ENCODE results near the gene TNP2.
A peak's percentile ranks its signal among the peaks of the same experiment; 100 is the strongest.
"Not testable (repeated sequence)": the region's sequence is repeated elsewhere in the genome, so short reads cannot be mapped to it uniquely, and the experiment has no call there.

The TNP2 gene

GRCh38 chr16:11300560-11300892 is 31.4 kb upstream of the TNP2 start:
- no peak for DNase-seq (ENCODE audit: low read depth in 2 of 2)

DNA sequence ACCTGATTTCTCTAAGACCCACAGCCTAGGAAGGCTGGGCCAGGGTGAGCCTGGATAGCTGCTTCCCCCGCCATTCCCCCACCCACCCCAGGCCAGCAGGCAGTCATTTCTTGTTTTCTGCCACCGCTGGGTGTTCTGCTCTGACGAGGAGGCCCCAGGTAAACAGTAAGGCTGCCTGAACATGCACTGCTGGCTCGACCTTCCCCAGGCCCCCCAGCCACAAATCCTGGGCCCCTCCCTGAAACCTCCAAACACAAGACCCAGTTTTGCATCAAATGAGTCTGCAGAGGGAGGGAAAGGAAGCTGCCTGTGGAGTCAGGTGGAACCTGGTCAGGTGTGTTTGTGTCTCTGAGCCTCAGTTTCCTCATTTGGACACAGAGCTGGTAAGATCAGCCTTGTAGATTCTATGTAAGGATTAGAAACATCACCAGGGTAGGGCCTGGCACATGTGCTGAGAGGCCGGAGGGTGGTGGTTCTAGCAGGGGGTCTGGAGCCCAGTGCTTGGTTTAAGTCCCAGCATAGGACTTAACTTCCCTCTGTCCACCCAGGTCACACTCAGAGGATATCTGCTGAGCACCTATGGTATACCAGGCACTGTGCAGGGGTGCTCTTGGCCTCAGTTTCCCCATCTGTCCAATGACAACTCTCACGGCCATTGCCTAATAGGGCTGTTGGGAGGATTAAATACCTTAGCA is 30.9 kb upstream of the TNP2 start:
- DNase-seq (ENCODE audit: low read depth in 2 of 2), result no peak

- DNase-seq (ENCODE audit: low read depth in 2 of 2), result not testable (repeated sequence)
Observed at GRCh38 chr16:11298950-11299547, 29.9 kb upstream of the TNP2 start.

DNA sequence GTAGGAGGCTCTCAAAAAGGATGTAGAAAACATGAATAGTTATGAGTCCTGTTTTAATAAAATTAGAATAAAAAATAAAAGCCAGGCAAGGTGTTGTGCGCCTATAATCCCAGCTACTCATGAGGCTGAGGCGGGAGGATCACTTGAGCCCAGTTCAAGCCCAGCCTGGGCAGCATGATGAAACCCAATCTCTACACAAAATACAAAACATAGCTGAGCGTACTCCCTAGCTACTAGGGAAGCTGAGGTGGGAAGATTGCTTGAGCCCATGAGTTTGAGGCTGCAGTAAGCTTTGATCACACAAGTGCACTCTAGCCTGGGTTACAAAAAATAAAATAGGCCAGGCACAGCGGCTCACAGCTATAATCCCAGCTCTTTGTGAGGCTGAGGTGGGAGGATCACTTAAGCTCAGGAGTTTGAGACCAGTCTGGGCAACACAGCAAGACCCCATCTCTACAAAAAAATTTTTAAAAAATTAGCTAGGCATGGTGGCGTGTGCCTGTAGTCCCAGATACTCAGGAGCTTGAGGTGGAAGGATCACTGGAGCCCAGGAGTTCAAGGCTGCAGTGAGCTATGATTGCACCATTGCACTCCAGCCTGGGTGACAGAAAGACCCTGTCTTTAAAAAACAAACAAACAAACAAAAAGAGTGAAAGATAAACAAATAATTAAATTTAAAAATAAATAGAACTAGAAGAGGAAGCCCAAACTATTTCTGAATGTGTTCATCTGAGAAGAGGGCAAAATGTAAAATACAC is 29.2 kb upstream of the TNP2 start:
- no peak for DNase-seq (ENCODE audit: low read depth in 2 of 2)

- DNase-seq (ENCODE audit: low read depth in 2 of 2), result peak; percentile 32 to 47
Observed at GRCh38 chr16:11297492-11298142, 28.5 kb upstream of the TNP2 start.

DNA sequence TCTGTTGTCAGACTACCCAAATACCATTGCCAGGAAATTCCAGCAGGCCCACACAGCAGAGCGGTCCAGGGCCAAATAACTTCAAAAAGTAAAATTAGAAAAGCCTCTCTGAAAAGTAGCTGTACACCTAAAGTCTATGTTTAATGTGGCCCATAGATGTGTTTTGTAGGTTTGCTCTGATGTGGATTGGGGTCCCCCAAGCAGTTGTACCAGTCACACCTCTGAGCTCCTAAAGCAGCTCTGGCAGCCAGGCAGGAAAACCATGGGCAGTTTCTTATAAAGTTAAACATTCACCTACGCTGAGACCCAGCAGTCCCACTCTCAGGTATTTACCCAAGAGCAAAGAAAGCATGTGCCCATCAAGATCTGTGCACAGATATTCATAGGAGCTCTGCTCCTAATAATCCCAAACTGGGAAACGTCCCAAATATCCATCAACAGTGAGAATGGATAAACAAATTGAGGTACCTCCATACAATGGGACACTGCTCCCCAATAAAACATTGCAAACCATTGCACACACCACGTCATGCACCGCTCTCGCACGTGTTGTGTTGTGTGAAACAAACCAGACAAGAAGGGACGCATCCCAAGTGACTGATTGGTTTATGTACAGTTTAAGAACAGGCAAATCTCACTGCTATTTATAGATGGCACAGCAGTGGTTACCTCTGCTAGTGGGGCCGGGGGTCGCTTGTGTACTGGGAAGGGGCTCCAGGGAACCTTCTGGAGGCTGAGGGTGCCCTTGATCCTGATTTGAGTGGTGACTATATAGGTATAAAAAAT is 27.8 kb upstream of the TNP2 start:
- DNase-seq (ENCODE audit: low read depth in 2 of 2), result no peak

DNA sequence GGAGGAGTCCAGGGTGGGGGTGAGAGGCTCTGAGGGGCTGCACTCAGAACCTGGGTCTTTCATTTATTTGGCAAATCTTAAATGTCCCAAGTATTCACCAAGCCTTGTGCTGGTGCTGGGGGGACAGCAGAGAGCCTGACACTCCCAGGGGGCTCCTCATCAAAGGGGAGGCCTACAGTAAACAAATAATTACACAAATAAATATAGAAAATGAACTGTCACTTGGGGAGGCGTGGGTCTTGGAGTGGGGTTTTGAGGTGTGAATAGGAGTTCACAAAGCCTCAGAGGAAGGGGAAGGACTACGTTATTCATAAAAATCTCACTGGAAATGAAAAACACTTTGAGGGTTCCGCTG is 27.2 kb upstream of the TNP2 start:
- DNase-seq (ENCODE audit: low read depth in 2 of 2), result no peak

DNA sequence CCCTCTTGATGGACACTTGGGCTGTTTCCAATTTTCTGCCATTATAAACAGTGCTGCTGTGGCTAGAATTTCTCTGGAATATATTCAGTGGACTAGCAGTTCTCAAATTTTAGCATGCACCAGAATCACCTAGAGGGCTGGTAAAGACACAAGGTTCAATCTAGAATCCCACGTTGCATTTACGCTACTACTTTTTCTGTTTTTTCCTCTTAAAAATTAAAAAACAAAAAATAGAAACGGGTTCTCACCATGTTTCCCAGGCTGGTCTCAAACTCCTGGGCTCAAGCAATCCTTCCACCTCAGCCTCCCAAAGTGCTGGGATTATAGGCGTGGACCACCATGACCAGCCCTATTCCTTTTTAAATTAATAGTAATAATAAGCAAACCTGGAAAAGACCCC is 26.5 kb upstream of the TNP2 start:
- no peak for DNase-seq (ENCODE audit: low read depth in 2 of 2)

GRCh38 chr16:11292076-11292748 is 23.1 kb upstream of the TNP2 start:
- DNase-seq (ENCODE audit: low read depth in 2 of 2), result no peak

DNA sequence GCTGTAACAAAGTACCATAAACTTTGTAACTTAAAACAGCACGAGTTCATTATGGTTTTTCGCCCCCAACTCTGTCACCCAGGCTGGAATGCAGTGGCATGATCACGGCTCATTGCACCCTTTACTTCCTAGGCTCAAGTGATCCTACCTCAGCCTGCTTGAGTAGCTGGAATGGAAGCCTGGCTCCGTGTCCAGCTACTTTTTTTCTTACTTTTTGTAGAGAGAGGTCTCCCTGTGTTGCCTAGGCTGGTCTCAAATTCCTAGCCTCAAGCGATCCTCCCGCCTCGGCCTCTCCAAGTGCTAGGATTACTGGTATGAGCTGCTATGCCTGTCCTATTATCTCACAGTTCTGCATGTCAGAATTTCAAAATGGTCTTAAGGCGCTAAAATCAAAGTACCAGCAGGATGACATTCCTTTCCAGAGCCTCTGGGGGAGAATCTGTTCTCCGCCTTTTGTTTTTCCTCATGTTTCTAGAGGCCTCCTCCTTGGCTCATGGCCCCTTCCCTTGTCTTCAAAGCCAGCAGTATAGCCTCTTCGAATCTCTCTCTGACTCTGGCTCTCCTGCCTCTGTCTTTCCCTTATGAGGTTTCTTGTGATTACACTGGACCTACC is 22.1 kb upstream of the TNP2 start:
- no peak for DNase-seq (ENCODE audit: low read depth in 2 of 2)

- DNase-seq (ENCODE audit: low read depth in 2 of 2), result no peak
Observed at GRCh38 chr16:11290102-11290893, 21.2 kb upstream of the TNP2 start.

DNA sequence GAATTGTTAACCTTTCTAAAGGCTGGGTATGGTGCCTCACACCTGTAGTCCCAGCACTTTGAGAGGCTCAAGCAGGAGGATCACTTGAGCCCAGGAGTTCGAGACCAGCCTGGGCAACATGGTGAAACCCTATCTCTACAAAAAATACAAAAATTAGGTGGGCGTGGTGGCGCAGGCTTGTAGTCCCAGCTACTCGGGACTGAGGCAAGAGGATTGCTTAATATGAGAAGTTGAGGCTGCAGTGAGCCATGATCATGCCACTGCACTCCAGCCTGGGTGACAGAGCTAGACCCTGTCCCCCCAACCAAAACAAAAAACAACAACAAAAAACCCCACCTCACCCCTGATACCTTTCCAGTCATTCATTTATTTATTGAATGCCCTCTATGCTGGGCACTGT is 20.6 kb upstream of the TNP2 start:
- not testable (repeated sequence) for DNase-seq (ENCODE audit: low read depth in 2 of 2)

DNA sequence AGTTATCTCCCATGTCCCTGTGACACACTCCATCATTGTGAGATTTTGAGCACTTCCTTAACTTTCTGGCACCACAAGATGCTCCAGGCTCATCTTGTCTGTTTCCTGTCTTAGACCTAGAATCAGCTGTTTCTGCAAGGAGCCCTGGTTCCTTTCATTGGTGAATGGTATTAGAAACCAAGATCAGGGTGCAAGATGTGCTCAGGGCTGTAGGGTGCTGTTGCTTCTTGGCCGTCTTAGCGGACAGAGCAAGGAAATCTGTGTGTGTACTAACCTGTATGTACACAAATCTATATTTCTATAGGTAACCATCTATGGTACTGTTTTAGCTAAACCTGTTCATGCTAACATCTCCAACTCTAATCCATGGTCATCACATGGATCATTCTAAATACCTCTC is 20.1 kb upstream of the TNP2 start:
- no peak for DNase-seq (ENCODE audit: low read depth in 2 of 2)

DNA sequence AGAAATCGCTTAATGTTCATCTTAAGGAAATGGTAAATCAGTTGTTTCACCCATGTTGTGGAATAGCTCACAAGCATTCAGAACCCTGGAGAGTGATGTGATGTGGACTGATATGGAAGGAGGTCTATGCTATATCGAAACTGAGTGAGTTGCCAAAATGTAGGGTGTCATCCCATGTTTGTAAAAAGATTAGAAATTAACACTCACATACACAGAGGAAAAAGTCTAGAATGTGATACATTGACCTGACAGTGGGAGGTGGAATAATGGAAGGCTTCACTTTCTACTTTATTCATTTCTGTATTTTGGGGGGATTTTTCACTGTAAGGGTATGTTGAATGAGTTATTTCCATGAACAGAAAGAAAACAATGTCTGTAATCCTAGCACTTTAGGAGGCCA is 16.7 kb upstream of the TNP2 start:
- no peak for DNase-seq (ENCODE audit: low read depth in 2 of 2)

DNA sequence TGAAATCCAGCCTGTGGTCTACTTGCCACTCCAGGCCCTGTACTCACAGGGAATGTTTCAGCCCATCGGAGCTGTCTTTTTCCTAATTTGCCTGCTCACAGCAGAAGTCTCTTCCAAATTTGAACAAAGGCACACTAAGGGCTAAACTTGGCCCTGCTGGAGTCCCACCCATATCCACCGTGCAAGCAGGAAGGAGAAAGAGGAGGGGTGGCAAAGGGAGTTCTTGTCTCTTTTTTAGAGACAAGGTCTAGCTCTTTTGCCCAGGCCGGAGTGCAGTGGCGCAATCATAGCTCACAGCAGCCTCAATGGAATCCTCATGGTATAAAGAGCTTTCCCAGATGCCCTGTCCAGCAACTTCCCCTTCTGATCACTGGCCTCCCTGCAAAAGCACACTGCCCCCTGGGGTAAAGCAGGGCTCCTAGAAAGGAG is 14.7 kb upstream of the TNP2 start:
- no peak for DNase-seq (ENCODE audit: low read depth in 2 of 2)

- no peak for DNase-seq (ENCODE audit: low read depth in 2 of 2)
Observed at GRCh38 chr16:11280616-11281522, 11.7 kb upstream of the TNP2 start, which contains the start of gene PRM1. Gene PRM1, minus strand, starts transcription at chr16:11281330. Its CDS starts 92 bp downstream, at chr16:11281238.

DNA sequence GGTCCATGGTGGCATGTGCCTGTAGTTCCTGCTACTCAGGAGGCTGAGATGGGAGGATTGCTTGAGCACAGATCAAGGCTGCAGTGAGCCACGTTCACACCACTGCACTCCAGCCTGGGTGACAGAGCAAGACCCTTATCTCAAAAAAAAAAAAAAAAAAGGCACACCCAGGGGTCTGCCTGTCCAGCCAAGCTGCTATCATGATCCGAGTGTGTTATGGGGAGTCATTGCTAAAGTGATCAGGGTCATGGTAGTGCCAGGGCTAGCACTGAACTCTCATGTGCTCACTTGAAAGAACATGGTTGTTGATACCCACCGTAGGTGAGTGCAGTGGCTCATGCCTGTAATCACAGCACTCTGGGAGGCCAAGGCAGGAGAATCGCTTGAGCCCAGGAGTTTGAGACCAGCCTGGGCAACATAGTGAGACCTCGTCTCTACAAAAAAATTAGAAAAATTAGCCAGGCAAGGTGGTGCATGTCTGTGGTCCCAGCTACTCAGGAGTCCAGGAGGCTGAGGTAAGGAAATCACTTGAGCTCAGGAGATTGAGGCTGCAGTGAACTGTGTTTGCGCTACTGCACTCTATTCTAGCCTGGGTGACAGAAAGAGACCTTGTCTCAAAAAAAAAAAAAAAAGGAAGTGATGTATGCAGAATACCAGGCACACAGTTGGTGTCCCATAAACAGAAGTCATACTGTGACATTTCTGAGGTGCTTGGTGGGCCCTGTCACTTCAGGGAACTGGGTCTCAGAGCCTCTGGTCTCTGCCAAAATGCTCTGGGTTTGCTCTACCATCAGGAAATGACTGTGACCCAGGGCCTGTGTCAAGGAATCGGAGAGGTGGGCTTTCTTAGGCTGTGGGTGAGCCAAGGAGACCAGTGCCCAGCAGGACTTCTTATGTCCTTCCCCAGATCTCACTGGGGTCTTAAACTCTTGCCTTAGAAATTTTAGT is 9.8 kb upstream of the TNP2 start:
- no peak for DNase-seq (ENCODE audit: low read depth in 2 of 2)

All from activated CD4-positive, alpha-beta T cell treated with anti-CD3 and anti-CD28 coated beads for 24 hours (primary cell).